IPS-NIHi7 (cell line): ENCODE measurements around the gene USP7.
"Not testable (repeated sequence)": the region's sequence is repeated elsewhere in the genome, so short reads cannot be mapped to it uniquely, and the experiment has no call there.

Source experiments
- DNase-seq: peaks from one replicate; pipeline ENCODE4 v3.0.0; 2012; ENCODE audit warnings: mixed read lengths; ENCODE audit errors: extremely low spot score

The USP7 gene

DNA sequence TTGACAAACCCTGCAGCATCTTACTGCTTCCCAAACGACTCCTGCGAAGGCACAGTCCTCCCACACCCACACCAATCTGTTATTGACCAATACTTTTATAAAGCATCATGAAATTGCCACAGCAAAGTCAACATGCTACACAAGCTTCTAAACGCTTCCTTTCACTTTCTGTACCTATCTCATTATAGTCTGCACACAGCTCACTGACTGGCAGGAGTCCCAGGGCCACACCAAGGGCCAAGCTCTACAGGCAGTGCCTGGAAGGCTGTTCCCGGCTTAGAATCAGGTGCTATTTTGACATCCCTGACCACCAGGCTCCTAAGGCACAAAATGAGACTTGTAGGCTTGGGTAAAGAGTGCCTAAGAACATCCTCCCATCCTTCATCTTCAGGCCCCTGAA is 39.5 kb downstream of the USP7 start:
- DNase-seq = no peak

DNA sequence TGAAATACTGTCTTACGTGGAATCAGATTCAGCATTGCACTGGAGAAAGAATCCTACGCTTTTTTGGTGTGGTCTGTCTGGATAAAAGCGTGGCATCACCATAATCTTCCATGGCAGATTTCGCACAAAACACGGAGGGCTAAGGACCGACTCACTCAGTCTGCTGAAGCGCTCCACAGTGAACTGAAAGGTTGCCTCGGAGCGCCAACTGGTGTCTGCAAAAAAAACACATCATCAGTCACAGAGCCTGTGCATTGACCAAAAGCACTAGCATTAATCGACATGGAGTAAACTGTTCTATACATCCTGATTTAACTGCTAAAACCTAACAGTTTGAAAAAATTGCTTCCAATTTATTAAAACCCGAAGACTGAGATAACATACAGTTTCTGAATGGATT is 40.5 kb downstream of the USP7 start:
- no peak for DNase-seq

GRCh38 chr16:8921347-8921984 is 42.2 kb downstream of the USP7 start:
- DNase-seq = no peak

GRCh38 chr16:8920645-8921346 is 42.9 kb downstream of the USP7 start:
- DNase-seq = no peak

DNA sequence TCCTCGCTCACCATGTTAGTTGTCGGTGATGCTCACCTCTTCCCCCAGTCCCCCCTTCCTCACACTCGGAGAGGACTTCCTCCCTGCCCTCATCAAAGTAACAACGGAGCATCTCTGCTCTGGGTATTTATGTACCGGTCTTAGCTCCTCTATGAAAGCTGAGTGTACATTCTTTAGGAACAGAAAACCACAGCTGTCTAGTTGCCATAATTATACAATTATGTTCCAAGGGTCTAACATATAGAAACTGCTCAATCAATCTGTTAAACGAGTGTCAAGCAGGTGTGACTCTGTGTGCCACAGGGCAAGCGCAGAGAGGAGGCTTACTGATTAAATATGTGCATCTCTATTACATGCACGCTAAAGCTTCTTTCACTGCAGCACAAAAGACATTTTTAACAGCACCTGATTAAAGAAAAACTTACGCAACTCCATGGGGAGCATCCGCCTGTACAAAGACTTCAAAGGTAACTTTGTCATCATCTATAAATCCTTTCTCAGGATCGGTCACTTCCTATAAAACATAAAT is 43.7 kb downstream of the USP7 start:
- DNase-seq = no peak

- DNase-seq = no peak
Observed at GRCh38 chr16:8919089-8919933, 44.4 kb downstream of the USP7 start.

- not testable (repeated sequence) for DNase-seq
Observed at GRCh38 chr16:8917336-8917735, 46.4 kb downstream of the USP7 start.

DNA sequence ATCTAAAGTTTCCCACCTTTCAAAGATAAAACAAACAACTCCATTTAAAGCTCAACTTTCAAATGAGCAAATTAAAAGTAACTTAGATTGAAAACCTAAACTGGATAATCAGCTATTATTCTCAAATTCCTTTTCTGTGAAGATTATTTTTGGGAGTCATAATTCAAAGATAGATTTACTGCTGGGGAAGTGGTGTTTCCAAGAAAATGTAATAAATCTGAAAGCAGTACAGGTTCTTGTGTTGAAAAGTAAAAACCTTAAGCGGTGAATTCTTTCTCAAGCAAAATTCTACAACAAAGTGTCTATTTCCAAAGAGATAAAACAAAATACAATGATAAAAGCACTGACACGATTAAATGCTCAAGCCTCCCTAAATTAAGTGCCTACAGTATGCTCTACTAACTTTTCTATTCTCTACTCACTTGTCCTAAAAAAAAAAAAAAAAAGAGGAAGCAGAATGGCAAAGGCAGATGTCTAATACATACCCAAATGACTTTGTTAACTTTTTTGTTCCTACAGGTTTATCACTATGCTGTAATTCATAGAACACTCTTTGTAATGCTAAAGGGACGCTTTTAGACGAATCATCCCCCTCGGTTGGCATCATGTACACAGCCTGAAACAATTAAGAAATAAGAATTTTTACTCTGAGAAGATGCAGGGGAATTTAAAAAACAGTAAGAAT is 47.0 kb downstream of the USP7 start:
- no peak for DNase-seq

DNA sequence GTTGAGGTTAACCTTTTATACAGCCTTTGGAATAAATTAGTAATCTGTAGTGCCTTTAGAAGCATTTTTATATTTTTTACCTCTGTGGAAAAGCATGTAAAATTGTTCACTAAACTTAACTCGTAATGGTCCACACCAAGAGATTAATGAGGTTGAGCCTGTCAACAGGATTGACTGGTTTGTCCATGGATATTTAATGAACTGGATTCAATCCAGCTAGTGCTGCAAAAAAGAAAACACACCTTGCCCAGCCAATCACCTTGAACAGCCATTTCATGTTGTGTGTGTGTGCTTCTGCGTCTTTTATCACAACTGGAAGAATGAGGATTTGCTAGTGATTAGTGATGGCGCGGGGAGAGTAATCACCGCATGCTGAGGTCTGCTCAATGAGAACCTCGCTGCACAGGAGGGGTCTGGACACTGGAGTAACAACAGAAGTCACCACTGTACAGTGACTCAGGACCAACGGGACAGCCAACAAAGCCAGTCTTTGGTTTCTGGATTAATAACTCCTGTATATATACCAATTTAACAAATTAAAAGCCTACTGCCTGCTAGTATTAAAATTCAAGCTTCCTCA is 47.9 kb downstream of the USP7 start:
- no peak for DNase-seq

DNA sequence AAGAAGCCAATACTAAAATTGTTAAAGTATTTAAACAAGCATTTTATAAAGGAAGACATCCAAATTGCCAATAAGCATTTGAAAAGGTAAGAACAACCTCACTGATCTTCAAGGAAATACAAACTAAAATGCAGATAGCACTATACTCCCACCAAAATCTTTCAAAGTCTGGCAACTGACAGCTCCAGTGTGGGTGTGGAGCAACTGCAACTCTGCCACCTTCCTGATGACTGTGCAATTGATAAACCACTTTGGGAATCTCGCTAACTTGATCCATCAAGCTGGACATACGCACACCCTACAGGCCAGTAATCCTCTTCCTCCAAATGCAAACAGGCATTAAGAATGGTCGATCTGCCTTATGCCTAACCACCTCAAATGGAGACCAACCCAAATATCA is 49.6 kb downstream of the USP7 start:
- DNase-seq = no peak

- DNase-seq = no peak
Observed at GRCh38 chr16:8912793-8913192, 50.9 kb downstream of the USP7 start.

- DNase-seq = no peak
Observed at GRCh38 chr16:8910811-8911210, 52.9 kb downstream of the USP7 start.

GRCh38 chr16:8908810-8909468 is 54.8 kb downstream of the USP7 start:
- no peak for DNase-seq

DNA sequence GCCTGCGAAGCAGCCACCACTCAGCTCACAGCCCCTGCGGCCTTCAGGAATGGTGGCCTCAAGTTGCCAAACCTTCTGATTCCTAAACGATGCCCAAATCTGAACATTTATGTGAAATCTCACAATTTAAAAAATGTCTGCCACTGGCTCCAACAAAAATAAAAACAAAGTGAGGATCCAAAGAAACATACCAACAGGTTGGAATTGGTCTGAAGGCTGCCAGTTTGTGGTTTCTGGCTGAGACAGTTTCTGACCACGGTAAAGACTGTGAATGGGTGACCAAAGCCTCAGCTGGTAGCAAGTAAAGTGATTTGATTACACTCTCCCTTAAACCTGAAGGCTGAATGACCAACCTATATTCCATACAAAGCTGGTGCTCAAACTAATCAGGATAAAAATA is 56.6 kb downstream of the USP7 start:
- no peak for DNase-seq

DNA sequence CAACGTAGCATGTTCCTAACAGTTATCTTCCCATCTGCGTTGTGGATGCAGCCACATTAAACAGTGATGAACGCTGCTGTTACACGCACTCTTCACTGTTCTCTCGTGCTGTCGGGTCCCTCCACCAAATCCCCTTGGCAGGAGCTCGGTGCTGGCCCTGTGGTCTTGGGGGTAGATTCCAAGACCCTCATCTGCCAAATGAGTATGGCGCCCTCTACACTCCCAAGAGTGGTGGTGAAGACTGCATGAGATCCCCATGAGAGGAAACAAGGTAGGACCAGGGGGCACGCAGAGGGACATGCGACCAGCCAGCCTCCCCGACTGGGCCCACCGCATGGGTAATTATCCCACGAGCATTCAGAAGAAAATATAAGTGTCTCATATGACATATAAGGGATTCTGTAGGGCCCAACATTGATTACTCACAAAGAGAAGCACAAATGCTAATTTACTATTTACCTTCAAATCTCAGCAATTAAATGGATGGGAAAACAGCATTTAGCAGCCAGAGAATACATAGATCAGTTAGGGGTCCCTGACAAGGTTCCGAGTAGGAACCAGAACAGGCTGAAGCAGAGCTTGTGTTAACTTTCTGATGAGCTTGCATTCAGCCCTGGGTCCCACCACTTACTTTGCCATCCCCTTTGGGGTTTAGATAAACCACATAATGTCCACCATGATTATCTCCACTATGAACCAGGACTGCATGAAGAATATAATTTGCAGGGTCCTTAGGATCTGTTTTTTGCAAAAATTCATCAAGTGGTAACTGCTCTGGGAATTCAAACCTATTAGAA is 57.7 kb downstream of the USP7 start:
- peak; percentile 63 for DNase-seq

DNA sequence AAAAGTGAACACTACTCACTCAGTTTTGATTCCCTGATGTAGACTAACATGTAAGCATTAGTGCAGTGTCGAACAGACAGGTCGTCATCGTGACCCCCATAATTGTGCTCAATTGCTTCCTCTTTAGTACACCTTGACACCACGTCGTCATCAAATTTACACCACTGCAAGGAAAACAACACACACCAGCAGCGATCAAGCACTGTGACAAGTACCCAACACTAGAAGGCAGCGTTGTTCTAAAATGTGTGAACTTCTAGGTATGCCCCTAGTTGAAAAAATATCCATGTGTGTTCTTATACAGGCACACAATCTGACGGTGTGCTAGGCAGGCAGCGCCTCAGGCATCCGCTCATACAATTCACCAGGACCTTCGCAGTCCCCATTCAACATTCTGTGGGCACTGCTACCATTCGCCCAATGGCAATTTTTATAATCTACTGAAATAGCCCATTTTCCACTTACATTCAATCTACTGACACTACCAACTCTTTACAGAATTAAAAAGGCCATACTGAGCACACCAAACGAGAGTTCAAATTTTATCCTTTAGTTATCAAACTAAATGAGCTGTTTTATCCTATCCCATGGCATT is 58.4 kb downstream of the USP7 start:
- peak; percentile 34 for DNase-seq

- DNase-seq = no peak
Observed at GRCh38 chr16:8904018-8904430, 59.7 kb downstream of the USP7 start.

GRCh38 chr16:8903004-8903403 is 60.7 kb downstream of the USP7 start:
- DNase-seq = no peak

DNA sequence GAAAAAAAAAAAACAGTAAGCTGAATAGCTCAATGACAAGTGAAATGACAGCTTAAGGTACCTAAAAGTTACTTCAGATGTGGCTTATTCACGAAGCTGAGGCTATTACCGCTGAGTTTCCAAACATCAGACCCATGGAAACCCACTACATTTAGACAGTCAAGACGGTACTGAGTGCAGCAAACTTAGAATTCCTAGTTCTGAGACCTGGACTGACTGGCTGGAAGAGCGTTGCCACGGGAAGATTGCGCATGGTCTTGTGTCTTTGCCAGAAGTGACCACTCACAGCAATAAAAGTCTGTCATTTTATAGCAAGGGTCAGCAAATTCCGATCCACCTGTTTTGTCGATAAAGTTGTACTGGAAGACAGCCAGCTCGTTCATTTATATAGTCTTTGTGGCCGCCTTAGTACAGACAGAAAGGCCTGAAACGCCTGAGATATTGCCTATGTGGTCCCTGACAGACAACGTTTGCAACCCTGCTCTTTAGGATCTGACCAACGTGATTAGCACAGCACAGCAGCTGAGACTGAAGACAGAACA is 62.3 kb downstream of the USP7 start:
- no peak for DNase-seq
